ENCODE measurements around the gene TAF5L.

GRCh38 chr1:229597877-229598276 lies 28.0 kb downstream of the TAF5L start:
- no peak for TF ChIP-seq CTCF (IDR thresholded peaks at IDR 0.05)
- no peak for TF ChIP-seq POLR2A (IDR thresholded peaks at IDR 0.05)
- no peak for TF ChIP-seq POLR2AphosphoS5 (IDR thresholded peaks at IDR 0.05; ENCODE audit: insufficient read depth in 1 of 2, low read depth in 1 of 2)

Measured in vagina (tissue), 2 donors.